Adrenal gland (tissue), 5 donors: ENCODE results near the gene DLG2.

Experiments used
- POLR2A ChIP-seq, 2 donors: fragments of 450-650 bp; IDR thresholded peaks; one replicate each; pipeline ENCODE4 v1.6.1; 2017; ENCODE audit warnings: antibody characterized with exemption in 2 of 2, mild to moderate bottlenecking in 2 of 2, moderate library complexity in 1 of 2
- TF ChIP-seq, protein P1 (sequence below), 6 experiments: fragments of 450-650 bp in 4 of 6; fragments of 200-600 bp in 2 of 6; sonication (generic) in 1 of 6; IDR thresholded peaks; 1 replicate in 5 of 6; 2 replicates in 1 of 6; pipeline versions ENCODE4 v1.5.1 to v1.8.0; 2016 to 2021; ENCODE audit warnings: antibody characterized with exemption in 6 of 6, mild to moderate bottlenecking in 2 of 6, moderate library complexity in 1 of 6
- donor health status: DM: no; HTN: no; CAD: no.

DNA sequence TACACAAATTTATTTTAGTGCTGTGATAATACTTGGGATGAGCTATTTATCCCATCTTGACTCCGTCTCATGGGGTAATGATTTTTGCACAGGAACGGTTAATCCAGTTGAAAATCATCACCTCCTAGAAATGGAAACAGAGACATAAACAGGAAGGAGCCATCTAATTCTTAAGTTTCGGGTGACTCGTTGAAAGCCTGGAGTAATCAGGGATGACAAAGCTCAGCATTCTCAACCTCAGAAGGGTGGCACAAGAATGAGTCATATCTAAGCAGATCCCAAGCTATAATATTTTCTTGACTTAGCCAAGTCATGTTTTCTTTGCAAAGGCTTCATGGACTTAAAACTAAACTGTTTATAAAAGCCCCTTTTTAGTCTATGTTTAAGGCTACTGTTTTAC is 2060.2 kb downstream of the DLG2 start:
- no peak for TF ChIP-seq POLR2A (IDR thresholded peaks at IDR 0.05)
- TF ChIP-seq, protein P1, sequence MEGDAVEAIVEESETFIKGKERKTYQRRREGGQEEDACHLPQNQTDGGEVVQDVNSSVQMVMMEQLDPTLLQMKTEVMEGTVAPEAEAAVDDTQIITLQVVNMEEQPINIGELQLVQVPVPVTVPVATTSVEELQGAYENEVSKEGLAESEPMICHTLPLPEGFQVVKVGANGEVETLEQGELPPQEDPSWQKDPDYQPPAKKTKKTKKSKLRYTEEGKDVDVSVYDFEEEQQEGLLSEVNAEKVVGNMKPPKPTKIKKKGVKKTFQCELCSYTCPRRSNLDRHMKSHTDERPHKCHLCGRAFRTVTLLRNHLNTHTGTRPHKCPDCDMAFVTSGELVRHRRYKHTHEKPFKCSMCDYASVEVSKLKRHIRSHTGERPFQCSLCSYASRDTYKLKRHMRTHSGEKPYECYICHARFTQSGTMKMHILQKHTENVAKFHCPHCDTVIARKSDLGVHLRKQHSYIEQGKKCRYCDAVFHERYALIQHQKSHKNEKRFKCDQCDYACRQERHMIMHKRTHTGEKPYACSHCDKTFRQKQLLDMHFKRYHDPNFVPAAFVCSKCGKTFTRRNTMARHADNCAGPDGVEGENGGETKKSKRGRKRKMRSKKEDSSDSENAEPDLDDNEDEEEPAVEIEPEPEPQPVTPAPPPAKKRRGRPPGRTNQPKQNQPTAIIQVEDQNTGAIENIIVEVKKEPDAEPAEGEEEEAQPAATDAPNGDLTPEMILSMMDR (IDR thresholded peaks at IDR 0.05), result no peak
